D721Med (cell line): ENCODE data around the gene JKAMP.
A peak's percentile ranks its signal among the peaks of the same experiment; 100 is the strongest.

Experiments
- DNase-seq: peaks from one replicate; pipeline ENCODE4 v3.0.0; 2011; ENCODE audit warnings: low spot score; ENCODE audit not compliant: insufficient read length
- FAIRE-seq: peaks from 2 replicates; lab custom pipeline; 2011; peaks lifted over from hg19 to GRCh38; lab: Jason Lieb, UNC
- CTCF ChIP-seq: IDR thresholded peaks from 2 replicates; pipeline ENCODE4 v1.5.1; 2012; ENCODE audit warnings: mild to moderate bottlenecking, control low read depth; ENCODE audit not compliant: insufficient read depth; ENCODE audit errors: missing control alignments

JKAMP gene

GRCh38 chr14:59510966-59511365 lies 26.6 kb downstream of the JKAMP start:
- TF ChIP-seq CTCF: no peak
- FAIRE-seq (no peak), DNase-seq (no peak)

- TF ChIP-seq CTCF: peak; percentile 57
- peak; percentile 25 for DNase-seq
- no peak for FAIRE-seq
These were observed 27.7 kb downstream of the JKAMP start for GRCh38 chr14:59511916-59512575.

GRCh38 chr14:59520224-59520623 lies 35.9 kb downstream of the JKAMP start:
- no peak for DNase-seq
- FAIRE-seq: no peak
- no peak for TF ChIP-seq CTCF

- TF ChIP-seq CTCF: no peak
- FAIRE-seq (no peak), DNase-seq (no peak)
These were observed 44.9 kb downstream of the JKAMP start for GRCh38 chr14:59529189-59529588.

- FAIRE-seq: no peak
- TF ChIP-seq CTCF: no peak
- DNase-seq: no peak
These were observed 46.0 kb downstream of the JKAMP start for GRCh38 chr14:59530349-59530748.

- DNase-seq: no peak
- no peak for TF ChIP-seq CTCF
- no peak for FAIRE-seq
These were observed 48.1 kb downstream of the JKAMP start for GRCh38 chr14:59532419-59532818.

GRCh38 chr14:59534361-59534987 lies 50.2 kb downstream of the JKAMP start:
- no peak for DNase-seq
- no peak for FAIRE-seq
- TF ChIP-seq CTCF: no peak
